ELR (cell line): ENCODE results near the gene CBARP.

ENCODE experiments used
- DNase-seq: peaks from one replicate; pipeline ENCODE4 v3.0.0-alpha.2; 2015; ENCODE audit warnings: low read depth

The CBARP gene

GRCh38 chr19:1264801-1265614, 27.2 kb upstream of the CBARP start:
- peak; percentile 97 for DNase-seq

- no peak for DNase-seq
Observed at GRCh38 chr19:1263188-1263587, 25.4 kb upstream of the CBARP start.

GRCh38 chr19:1262623-1263123, 24.9 kb upstream of the CBARP start:
- peak; percentile 53 for DNase-seq

GRCh38 chr19:1261798-1262622, 24.2 kb upstream of the CBARP start:
- DNase-seq: peak; percentile 53

- peak; percentile 59 for DNase-seq
Observed at GRCh38 chr19:1261538-1261797, 23.7 kb upstream of the CBARP start.

- peak; percentile 97 for DNase-seq
Observed at GRCh38 chr19:1260749-1261537, 23.1 kb upstream of the CBARP start.

GRCh38 chr19:1259876-1260748, 22.3 kb upstream of the CBARP start:
- peak; percentile 62 for DNase-seq

GRCh38 chr19:1259206-1259875, 21.5 kb upstream of the CBARP start:
- DNase-seq: peak; percentile 75

GRCh38 chr19:1258707-1259205, 21.0 kb upstream of the CBARP start:
- no peak for DNase-seq

- DNase-seq: no peak
Observed at GRCh38 chr19:1258163-1258492, 20.3 kb upstream of the CBARP start.

- no peak for DNase-seq
Observed at GRCh38 chr19:1257475-1258162, 19.8 kb upstream of the CBARP start.

GRCh38 chr19:1256646-1257474, 19.1 kb upstream of the CBARP start:
- no peak for DNase-seq

GRCh38 chr19:1255186-1256161, 17.7 kb upstream of the CBARP start:
- DNase-seq: no peak

- DNase-seq: no peak
Observed at GRCh38 chr19:1254530-1255185, 16.9 kb upstream of the CBARP start.

GRCh38 chr19:1254081-1254527, 16.3 kb upstream of the CBARP start:
- DNase-seq: no peak

GRCh38 chr19:1253514-1254080, 15.8 kb upstream of the CBARP start:
- peak; percentile 81 for DNase-seq
